Mesendoderm (in vitro differentiated cells): Measurements from ENCODE around the gene GINS2.

Experiments used
- DNase-seq: peaks from one replicate; pipeline ENCODE4 v3.0.0; 2013
- H2AK5ac ChIP-seq: 2 replicates; pipeline ENCODE4 v1.6.1; 2013; ENCODE audit warnings: low read length, inconsistent platforms
- H2BK120ac ChIP-seq: 2 replicates; pipeline ENCODE4 v1.6.1; 2013; ENCODE audit warnings: low read depth, mild to moderate bottlenecking, low read length, moderate library complexity, mixed read lengths
- H2BK15ac ChIP-seq: replicated peaks from 2 replicates; pipeline ENCODE4 v1.6.1; 2013; ENCODE audit warnings: low read depth, mild to moderate bottlenecking, moderate library complexity
- H2BK5ac ChIP-seq: 2 replicates; pipeline ENCODE4 v1.6.1; 2013; ENCODE audit warnings: low read length, inconsistent platforms
- H3K18ac ChIP-seq: 2 replicates; pipeline ENCODE4 v1.6.1; 2013; ENCODE audit warnings: mild to moderate bottlenecking, low read length, mixed read lengths
- H3K23ac ChIP-seq: one replicate; pipeline ENCODE4 v1.6.1; 2013; ENCODE audit warnings: low read length
- H3K27ac ChIP-seq: 2 replicates; pipeline ENCODE4 v1.5.1; 2013; ENCODE audit warnings: low read depth, mild to moderate bottlenecking, inconsistent platforms, low read length, moderate library complexity
- H3K27me3 ChIP-seq: 2 replicates; pipeline ENCODE4 v1.6.1; 2013; ENCODE audit warnings: low read length, control low read depth, mild to moderate bottlenecking, inconsistent platforms; ENCODE audit not compliant: insufficient read depth, poor library complexity
- H3K36me3 ChIP-seq: 2 replicates; pipeline ENCODE4 v1.6.1; 2013; ENCODE audit warnings: low read length, inconsistent platforms; ENCODE audit not compliant: control insufficient read depth, insufficient read depth
- H3K4ac ChIP-seq: one replicate; pipeline ENCODE4 v1.6.1; 2013; ENCODE audit warnings: low read depth, mild to moderate bottlenecking, low read length, moderate library complexity
- H3K4me1 ChIP-seq: 2 replicates; pipeline ENCODE4 v1.6.1; 2013; ENCODE audit warnings: low read depth, low read length, inconsistent platforms; ENCODE audit not compliant: control insufficient read depth
- H3K4me2 ChIP-seq: 2 replicates; pipeline ENCODE4 v1.6.1; 2013; ENCODE audit warnings: low read length
- H3K4me3 ChIP-seq: 2 replicates; pipeline ENCODE4 v1.5.1; 2013; ENCODE audit warnings: mild to moderate bottlenecking, low read length
- H3K56ac ChIP-seq: one replicate; pipeline ENCODE4 v1.6.1; 2013; ENCODE audit warnings: low read length
- H3K79me1 ChIP-seq: 2 replicates; pipeline ENCODE4 v1.6.1; 2013; ENCODE audit warnings: low read length, inconsistent platforms
- H3K79me2 ChIP-seq: 2 replicates; pipeline ENCODE4 v1.6.1; 2013; ENCODE audit warnings: mild to moderate bottlenecking, low read length; ENCODE audit not compliant: control insufficient read depth, insufficient read depth
- H3K9ac ChIP-seq: 2 replicates; pipeline ENCODE4 v1.6.1; 2013; ENCODE audit warnings: low read length, inconsistent platforms
- H4K5ac ChIP-seq: one replicate; pipeline ENCODE4 v1.6.1; 2013; ENCODE audit warnings: low read length
- H4K8ac ChIP-seq: one replicate; pipeline ENCODE4 v1.6.1; 2013; ENCODE audit warnings: low read depth, mild to moderate bottlenecking, control low read depth, low read length, moderate library complexity
- WGBS: extraction: QIAGEN DNeasy Blood & Tissue Kit; methylation state at CpG from one replicate; pipeline ENCODE4 v1.1.7; 2013; ENCODE audit warnings: low lambda C conversion rate, missing lambda C conversion rate; ENCODE audit not compliant: insufficient coverage; ENCODE audit errors: extremely low coverage; 5-methylcytosine and 5-hydroxymethylcytosine counted together

The GINS2 gene

GRCh38 chr16:85733839-85734170 is 45.1 kb upstream of the GINS2 start:
- Histone ChIP-seq H2BK15ac (no peak overlapping the region), H3K18ac (no peak overlapping the region), H3K9ac (no peak overlapping the region), H3K27ac (no peak overlapping the region), H2BK5ac (no peak overlapping the region), H3K36me3 (no peaks in the 10 kb centered on the region), H4K8ac (no peak overlapping the region), H3K56ac (peak overlapping the region; percentile 56), H3K79me1 (no peaks in the 10 kb centered on the region), H3K4me2 (no peak overlapping the region), H3K23ac (no peak overlapping the region), H4K5ac (no peak overlapping the region), H3K79me2 (no peaks in the 10 kb centered on the region), H3K4me1 (peaks cover 4% of the 10 kb centered on the region), H3K4me3 (no peak overlapping the region), H3K27me3 (no peaks in the 10 kb centered on the region), H2AK5ac (no peak overlapping the region), H3K4ac (no peak overlapping the region), H2BK120ac (no peak overlapping the region)
- no CpG with 5 or more reads among the region's 11 CpGs for WGBS
- DNase-seq, result peak; percentile 95

DNA sequence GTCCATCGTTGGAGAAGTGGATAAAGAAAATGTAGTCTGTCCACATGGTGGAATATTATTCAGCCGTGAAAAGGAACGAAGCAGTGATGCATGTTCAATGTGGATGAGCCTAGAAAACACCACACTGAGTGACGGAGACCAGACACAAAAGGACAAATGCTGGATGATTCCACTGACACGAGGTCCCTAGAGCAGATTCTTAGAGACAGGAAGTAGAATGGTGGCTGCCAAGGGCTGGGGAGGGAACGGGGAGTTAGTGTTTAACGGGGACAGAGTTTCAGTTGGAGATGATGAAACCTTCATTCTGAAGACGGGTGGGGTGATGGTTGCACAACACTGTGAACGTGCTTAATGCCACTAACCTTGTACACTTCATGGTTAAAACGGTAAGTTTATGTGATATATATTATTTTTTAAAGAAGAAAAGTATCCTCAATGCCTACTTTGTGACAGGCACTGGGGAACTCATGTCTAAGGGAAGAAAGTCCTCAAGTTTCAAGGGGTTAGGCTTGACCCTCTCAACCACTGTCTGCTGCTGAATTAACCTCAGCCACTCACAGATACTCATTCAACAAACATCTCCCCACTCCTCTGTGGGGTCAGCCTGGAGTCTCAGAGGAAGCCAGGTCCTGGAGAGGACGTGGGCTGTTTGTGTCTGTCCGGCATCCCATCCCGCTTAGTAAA is 44.5 kb upstream of the GINS2 start:
- no peak overlapping the region for H4K8ac ChIP-seq
- H3K4me2 ChIP-seq, result no peak overlapping the region
- no peak overlapping the region for H3K9ac ChIP-seq
- no peak overlapping the region for H3K56ac ChIP-seq
- no peaks in the 10 kb centered on the region for H3K79me1 ChIP-seq
- no peak overlapping the region for H3K4ac ChIP-seq
- no peak overlapping the region for H2AK5ac ChIP-seq
- H4K5ac ChIP-seq, result no peak overlapping the region
- H3K4me3 ChIP-seq, result no peak overlapping the region
- H3K4me1 ChIP-seq, result peaks cover 4% of the 10 kb centered on the region
- H2BK15ac ChIP-seq, result no peak overlapping the region
- no peak overlapping the region for H2BK120ac ChIP-seq
- H3K27me3 ChIP-seq, result no peaks in the 10 kb centered on the region
- no peak overlapping the region for H3K23ac ChIP-seq
- no peaks in the 10 kb centered on the region for H3K36me3 ChIP-seq
- no peak for DNase-seq
- no peak overlapping the region for H3K18ac ChIP-seq
- no peak overlapping the region for H2BK5ac ChIP-seq
- WGBS, result no CpG with 5 or more reads among the region's 13 CpGs
- no peaks in the 10 kb centered on the region for H3K79me2 ChIP-seq
- no peak overlapping the region for H3K27ac ChIP-seq

DNA sequence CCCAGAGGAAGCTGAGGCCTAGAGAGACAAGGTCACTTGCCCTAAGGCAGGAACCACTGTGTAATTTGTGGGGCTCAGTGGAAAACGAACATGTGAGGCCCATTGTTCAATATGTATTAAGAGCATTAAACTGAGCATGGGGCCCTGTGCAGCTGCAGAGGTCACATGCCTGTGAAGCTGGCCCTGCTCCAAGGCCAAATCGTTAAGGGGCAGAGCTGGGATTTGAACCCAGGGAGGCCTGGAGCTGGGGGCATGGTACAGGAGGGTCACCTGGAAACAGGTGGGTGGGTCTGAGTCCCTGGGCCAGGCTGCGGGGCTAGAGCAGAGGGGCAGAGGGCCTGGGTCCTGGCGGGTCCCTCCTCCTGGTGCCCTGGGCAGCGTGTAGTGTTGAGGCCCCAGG is 42.4 kb upstream of the GINS2 start:
- Histone ChIP-seq H2BK5ac (no peak overlapping the region), H4K5ac (no peak overlapping the region), H2AK5ac (no peak overlapping the region), H3K79me2 (no peaks in the 10 kb centered on the region), H4K8ac (no peak overlapping the region), H2BK15ac (no peak overlapping the region), H3K4me2 (no peak overlapping the region), H3K4ac (no peak overlapping the region), H3K18ac (no peak overlapping the region), H3K9ac (no peak overlapping the region), H3K56ac (no peak overlapping the region), H3K4me1 (peaks cover 4% of the 10 kb centered on the region), H3K79me1 (no peaks in the 10 kb centered on the region), H3K23ac (no peak overlapping the region), H3K36me3 (no peaks in the 10 kb centered on the region), H3K27ac (no peak overlapping the region), H3K4me3 (no peak overlapping the region), H3K27me3 (no peaks in the 10 kb centered on the region), H2BK120ac (no peak overlapping the region)
- WGBS, result no CpG with 5 or more reads among the region's 5 CpGs
- DNase-seq, result no peak

DNA sequence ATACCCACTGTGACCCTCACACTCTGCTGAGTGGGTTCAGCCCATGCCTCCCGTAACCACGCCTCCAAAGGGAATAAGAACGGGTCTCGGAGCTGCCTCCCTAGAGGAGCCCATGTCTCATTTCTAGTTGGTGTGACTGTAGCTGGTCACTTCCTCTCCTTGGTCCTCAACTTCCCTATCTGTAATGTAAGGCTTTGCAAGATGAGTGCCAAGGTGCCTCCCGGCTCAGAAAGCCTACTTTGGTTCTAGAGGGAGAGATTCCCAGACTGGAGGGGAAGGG is 41.4 kb upstream of the GINS2 start:
- Histone ChIP-seq H2AK5ac (no peak overlapping the region), H4K8ac (no peak overlapping the region), H3K36me3 (no peaks in the 10 kb centered on the region), H3K4ac (no peak overlapping the region), H3K4me2 (no peak overlapping the region), H3K27me3 (no peaks in the 10 kb centered on the region), H3K18ac (no peak overlapping the region), H2BK120ac (no peak overlapping the region), H3K56ac (peak overlapping the region; percentile 52), H3K9ac (no peak overlapping the region), H2BK5ac (no peak overlapping the region), H3K79me2 (no peaks in the 10 kb centered on the region), H3K27ac (no peak overlapping the region), H4K5ac (no peak overlapping the region), H3K4me3 (no peak overlapping the region), H3K23ac (no peak overlapping the region), H2BK15ac (no peak overlapping the region), H3K79me1 (no peaks in the 10 kb centered on the region), H3K4me1 (peaks cover 4% of the 10 kb centered on the region)
- no peak for DNase-seq
- no CpG with 5 or more reads among the region's 5 CpGs for WGBS

- H3K4ac ChIP-seq, result no peak overlapping the region
- no peak overlapping the region for H3K27ac ChIP-seq
- peak overlapping the region; percentile 52 for H3K56ac ChIP-seq
- H3K23ac ChIP-seq, result no peak overlapping the region
- H3K9ac ChIP-seq, result no peak overlapping the region
- H4K5ac ChIP-seq, result no peak overlapping the region
- peaks cover 4% of the 10 kb centered on the region for H3K4me1 ChIP-seq
- H3K79me1 ChIP-seq, result no peaks in the 10 kb centered on the region
- H2BK5ac ChIP-seq, result no peak overlapping the region
- no peak overlapping the region for H2AK5ac ChIP-seq
- no peak overlapping the region for H2BK120ac ChIP-seq
- no peak overlapping the region for H4K8ac ChIP-seq
- no peak overlapping the region for H3K4me2 ChIP-seq
- WGBS, result no CpG with 5 or more reads among the region's 16 CpGs
- H2BK15ac ChIP-seq, result no peak overlapping the region
- no peak overlapping the region for H3K4me3 ChIP-seq
- no peak overlapping the region for H3K18ac ChIP-seq
- peak; percentile 58 for DNase-seq
- no peaks in the 10 kb centered on the region for H3K36me3 ChIP-seq
- H3K27me3 ChIP-seq, result no peaks in the 10 kb centered on the region
- H3K79me2 ChIP-seq, result no peaks in the 10 kb centered on the region
Observed at GRCh38 chr16:85729452-85730185, 40.9 kb upstream of the GINS2 start.

DNA sequence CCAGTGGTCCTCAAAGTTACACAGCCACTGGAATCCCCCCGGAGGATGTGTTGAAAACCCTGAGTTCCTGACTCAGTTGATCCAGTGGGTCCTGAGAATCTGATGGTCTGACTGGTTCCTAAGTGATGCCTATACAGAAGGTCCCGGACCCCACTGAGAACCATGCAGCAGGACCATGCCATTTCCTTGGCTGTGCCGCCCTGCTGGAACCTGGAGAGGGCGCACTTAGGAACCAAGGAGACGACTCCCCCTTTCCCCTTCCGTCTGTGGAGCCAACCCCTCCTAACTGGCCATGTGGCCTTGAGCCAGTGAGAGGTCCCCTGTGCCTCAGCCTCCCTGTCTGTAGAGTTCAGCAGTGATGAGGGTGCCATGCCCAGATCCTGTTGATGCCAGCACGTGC is 40.1 kb upstream of the GINS2 start:
- H3K4me1 ChIP-seq, result no peaks in the 10 kb centered on the region
- peak; percentile 57 for DNase-seq

More for the DNA sequence above, 40.1 kb upstream of the GINS2 start:
- Histone ChIP-seq H3K4me2 (no peak overlapping the region), H2BK15ac (no peak overlapping the region), H2AK5ac (no peak overlapping the region), H2BK120ac (no peak overlapping the region), H3K4ac (no peak overlapping the region), H3K36me3 (no peaks in the 10 kb centered on the region), H3K4me3 (no peak overlapping the region), H3K18ac (no peak overlapping the region), H4K5ac (no peak overlapping the region), H4K8ac (no peak overlapping the region), H3K27me3 (no peaks in the 10 kb centered on the region), H3K79me1 (no peaks in the 10 kb centered on the region), H2BK5ac (no peak overlapping the region), H3K56ac (peak overlapping the region; percentile 30), H3K27ac (no peak overlapping the region), H3K23ac (no peak overlapping the region), H3K9ac (no peak overlapping the region), H3K79me2 (no peaks in the 10 kb centered on the region)
- no CpG with 5 or more reads among the region's 7 CpGs for WGBS
